ENCODE data around the gene TRIM34. TPM values are rescaled to one million over a fixed set of nuclear protein-coding genes. Genes with fewer than 3 reads are reported as not detected.
A peak's percentile ranks its signal among the peaks of the same experiment; 100 is the strongest.
"Not testable (repeated sequence)": the region's sequence is repeated elsewhere in the genome, so short reads cannot be mapped to it uniquely, and the experiment has no call there.

Gene TRIM34
- total RNA-seq, 1 experiment from 2014 or later, result 3.6 TPM

- DNase-seq (ENCODE audit: low read depth), result peak; percentile 72
These were observed 3.9 kb upstream of the TRIM34 start for GRCh38 chr11:5620651-5621521.

- DNase-seq (ENCODE audit: low read depth), result no peak
These were observed 3.2 kb upstream of the TRIM34 start for GRCh38 chr11:5621580-5621979.

DNA sequence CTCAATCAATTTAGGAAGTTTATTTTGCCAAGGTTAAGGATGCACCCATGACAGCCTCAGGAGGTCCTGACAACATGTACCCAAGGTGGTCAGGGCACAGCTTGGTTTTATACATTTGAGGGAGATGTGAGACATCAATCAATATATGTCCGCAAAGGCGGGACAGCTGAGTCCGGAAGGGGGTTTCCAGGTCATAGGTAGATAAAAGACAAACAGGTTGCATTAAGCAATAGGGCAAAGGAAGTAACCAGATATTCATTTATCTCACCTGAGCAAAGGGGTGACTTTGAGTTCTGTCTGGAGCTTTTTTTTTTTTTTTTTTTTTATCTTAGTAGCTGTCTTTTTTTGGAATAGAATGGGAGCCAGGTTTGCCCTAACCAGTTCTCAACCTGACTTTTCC lies 2.0 kb upstream of the TRIM34 start:
- no peak for DNase-seq (ENCODE audit: low read depth)

DNA sequence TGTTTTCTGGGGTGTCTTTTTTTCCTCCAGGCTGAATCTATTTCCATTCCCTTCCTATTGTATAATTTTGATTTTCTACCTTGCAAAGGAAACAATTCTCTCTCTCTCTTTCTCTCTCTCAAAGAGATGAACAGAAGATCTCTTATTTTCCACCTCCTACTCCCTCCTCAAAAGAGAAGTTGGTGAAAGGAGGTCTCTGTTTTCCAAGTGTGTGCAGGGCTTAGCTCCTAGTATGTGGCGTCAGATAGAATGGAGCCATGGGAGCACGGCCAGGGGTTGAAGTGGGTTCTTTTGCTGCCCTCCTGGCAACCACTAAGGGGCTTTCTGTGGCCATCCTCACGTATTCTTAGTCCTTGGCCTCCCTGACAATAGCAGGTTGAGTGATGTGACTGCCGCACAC lies 480 bp downstream of the TRIM34 start:
- no peak for DNase-seq (ENCODE audit: low read depth)

- DNase-seq (ENCODE audit: low read depth), result no peak
These were observed 1.4 kb downstream of the TRIM34 start for GRCh38 chr11:5626196-5626595.

DNA sequence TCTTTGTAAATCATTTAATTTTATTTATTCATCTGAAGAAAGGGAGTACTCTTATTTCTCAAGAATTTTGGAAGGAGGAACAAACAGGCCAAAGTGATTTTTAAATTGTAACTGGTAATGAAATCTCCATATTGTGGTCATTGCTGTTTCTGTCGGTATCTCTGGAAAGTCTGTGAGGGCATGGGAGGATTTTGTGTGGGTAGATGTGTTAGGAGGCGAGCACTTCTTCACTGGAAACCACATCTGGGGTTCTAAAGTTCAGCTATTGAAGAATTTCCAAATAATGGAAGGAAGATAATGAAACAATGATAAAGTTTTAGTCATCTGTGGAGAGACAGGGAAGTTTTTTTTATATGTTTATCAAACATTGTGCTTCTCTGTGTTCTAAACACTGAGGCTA lies 6.6 kb downstream of the TRIM34 start:
- no peak for DNase-seq (ENCODE audit: low read depth)

DNA sequence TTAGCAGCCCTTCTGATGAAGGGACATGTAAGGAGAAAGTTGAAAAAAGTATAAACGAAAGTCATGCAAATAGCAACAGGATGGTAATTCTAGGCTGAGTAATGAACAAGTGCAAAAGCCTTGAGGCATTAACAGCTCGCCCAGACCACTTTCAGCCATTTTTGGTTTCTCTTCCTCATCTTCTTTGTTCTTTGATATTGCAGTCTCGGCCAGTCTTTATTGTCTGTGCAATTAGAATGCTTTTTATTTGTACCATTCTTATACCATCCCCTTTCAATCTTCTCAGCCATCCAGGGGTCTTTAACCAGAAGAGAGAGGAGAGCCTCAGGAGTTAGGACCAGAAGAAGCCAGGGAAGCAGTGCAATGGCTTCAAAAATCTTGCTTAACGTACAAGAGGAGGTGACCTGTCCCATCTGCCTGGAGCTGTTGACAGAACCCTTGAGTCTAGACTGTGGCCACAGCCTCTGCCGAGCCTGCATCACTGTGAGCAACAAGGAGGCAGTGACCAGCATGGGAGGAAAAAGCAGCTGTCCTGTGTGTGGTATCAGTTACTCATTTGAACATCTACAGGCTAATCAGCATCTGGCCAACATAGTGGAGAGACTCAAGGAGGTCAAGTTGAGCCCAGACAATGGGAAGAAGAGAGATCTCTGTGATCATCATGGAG lies 7.3 kb downstream of the TRIM34 start:
- DNase-seq (ENCODE audit: low read depth), result no peak

GRCh38 chr11:5639953-5640352 lies 15.2 kb downstream of the TRIM34 start:
- DNase-seq (ENCODE audit: low read depth), result no peak

- no peak for DNase-seq (ENCODE audit: low read depth)
These were observed 18.8 kb downstream of the TRIM34 start for GRCh38 chr11:5643585-5643984.

DNA sequence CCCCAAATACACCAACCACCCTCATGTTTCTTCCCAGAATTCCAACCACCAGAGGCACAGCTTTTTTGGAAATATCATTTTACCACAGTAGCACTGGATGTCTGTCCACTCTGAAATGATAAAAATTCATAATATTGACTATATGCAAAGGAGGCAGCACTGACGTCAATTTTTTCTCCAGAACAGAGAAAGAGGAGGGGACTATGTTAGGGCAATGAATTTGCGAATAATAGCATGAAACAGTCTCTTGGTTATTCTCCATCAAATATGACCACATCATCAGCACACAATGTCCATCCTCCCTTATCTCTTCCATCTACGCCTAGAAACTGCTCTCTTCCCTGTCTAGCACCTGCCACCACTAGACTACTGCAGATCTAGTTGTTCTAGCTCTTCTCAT lies 21.3 kb downstream of the TRIM34 start:
- no peak for DNase-seq (ENCODE audit: low read depth)

DNA sequence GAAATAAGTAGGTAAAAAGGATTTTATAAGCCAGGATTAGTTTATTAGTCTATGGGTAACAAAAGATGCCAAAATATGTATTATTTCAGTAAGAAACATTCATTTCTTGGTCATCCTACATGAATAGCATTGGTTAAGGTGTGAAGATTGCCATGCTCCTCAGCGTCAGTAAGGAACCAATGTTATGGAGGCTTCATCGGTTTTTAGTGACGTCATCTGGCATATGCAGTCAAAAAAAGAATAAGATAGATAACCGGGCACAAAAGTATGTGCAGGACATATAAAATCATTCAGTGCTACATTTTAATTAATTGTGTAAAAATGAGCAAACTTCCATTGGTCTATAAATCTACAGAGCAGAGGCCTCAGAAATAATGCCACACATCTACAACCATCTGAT lies 30.7 kb downstream of the TRIM34 start:
- DNase-seq (ENCODE audit: low read depth), result no peak

DNA sequence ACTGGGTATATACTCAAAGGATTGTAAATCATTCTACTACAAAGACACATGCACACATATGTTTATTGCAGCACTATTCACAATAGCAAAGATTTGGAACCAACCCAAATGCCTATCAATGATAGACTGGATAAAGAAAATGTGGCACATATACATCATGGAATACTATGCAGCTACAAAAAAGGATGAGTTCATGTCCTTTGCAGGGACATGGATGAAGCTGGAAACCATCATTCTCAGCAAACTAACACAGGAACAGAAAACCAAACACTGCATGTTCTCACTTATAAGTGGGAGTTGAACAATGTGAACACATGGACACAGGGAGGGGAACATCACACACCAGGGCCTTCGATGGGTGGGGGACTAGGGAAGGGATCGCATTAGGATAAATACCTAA lies 32.2 kb downstream of the TRIM34 start:
- DNase-seq (ENCODE audit: low read depth), result not testable (repeated sequence)

DNA sequence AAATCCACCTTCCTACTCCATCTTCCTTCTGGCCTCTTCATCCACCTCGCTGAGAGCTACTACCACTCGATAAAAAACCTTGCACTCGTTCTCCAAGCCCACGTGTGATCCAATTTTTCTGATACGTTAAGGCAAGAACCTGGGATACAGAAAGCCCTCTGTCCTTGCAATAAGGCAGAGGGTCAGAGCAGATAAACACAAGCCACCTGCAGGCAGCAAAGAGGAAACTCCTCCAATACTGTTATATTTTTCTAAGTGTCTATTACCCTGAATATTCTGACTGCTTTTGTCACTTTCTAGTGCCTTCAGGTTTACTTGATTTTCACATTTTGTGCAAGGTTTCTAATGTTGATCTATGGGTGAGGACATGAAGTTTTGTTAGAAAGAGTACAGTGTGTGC lies 33.5 kb downstream of the TRIM34 start:
- no peak for DNase-seq (ENCODE audit: low read depth)

DNA sequence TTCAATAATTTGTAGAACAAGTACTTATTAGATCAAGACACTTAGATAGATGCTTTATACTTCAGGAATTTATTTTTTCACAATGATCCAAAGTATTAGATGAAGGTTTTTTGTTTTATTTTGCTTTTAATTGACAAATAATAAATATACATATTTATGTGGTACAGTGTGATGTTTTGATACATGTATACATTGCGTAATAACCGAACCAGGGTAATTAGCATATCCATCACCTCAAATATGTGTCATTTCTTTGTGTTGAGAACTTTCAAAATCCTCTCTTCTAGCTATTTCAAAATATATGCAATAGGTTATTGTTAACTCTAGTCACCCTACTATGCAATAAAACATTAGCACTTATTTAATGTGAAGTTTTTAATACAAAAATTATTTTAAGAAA lies 38.7 kb downstream of the TRIM34 start:
- DNase-seq (ENCODE audit: low read depth), result no peak

DNA sequence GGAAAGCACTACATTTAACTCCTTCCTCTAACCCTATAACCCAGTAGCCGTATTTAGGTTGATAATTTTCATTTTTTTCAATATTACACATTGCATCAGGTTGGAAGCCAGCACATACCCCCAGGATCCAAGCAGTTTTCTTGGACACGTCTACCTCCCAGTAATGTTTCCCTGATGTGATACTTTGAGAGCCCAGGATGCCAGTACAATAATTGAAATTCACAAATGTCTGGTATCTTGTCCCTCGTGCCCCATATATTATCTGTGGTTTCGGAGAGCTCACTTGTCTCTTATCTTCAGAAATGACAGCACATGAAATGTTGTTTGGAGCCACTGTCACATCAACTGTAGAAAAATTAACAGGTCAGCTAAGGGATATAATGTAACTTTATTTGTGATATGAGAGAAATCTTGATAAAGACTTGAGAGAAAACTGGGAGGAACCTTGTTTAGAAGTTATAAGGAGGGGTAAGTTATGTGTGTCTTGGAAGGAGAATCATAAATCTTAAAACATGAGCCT lies 40.3 kb downstream of the TRIM34 start:
- no peak for DNase-seq (ENCODE audit: low read depth)

GRCh38 chr11:5665746-5666401 lies 41.1 kb downstream of the TRIM34 start:
- DNase-seq (ENCODE audit: low read depth), result no peak

DNA sequence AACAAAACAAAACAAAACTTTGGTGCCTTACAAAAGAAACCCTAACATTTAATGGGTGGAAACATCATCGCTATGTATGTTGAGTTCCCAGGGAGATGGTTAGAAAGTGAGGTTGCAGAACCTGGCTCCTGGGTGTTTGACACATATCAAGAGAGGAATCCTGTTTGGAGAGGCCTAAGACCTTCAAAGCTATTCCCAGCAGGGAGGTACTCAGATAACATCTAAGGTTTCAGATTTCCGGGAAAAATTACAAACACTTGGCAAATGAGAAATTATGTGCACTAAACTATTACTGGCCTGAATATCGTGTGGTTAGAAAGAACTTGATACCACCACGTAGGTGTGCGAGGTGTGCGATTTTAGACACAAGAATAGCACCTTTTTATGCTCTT lies 41.6 kb downstream of the TRIM34 start:
- no peak for DNase-seq (ENCODE audit: low read depth)

DNA sequence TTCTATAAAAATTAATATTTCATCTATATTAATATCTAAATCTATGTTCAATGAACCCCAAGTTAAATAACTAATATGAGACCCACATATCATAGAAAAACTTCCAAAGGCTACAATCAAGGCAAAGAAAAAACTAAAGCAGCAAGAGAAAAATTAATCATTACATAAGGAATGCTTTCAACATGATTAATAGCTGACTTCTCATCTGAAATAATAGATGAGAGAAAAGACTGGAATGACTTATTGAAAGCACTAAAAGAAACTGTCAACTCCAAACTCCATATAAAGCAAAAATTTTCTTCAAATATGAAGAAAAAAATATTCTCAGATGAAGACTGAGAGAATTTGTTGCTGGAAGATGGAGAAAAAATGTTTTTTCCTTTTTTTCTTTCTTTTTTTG lies 47.0 kb downstream of the TRIM34 start:
- no peak for DNase-seq (ENCODE audit: low read depth)

DNA sequence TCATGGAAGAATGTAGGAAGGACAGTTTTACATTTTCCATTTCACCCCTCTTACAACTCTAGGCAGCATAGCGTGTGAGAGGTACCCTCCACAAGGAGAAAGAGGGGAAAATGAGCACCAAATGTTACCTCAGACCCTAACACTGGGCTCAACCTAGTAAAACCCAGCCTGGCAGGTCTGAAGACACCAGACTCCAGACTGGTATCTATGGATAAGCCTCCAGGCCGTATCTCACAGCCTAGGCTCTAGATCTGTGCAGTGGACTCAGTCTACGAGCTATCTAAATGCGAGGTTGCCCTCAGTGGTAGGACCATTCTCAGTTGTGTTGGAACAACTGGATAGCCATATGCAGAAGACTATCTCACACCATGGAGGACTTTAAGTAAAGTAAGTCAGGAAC lies 49.6 kb downstream of the TRIM34 start:
- no peak for DNase-seq (ENCODE audit: low read depth)

DNA sequence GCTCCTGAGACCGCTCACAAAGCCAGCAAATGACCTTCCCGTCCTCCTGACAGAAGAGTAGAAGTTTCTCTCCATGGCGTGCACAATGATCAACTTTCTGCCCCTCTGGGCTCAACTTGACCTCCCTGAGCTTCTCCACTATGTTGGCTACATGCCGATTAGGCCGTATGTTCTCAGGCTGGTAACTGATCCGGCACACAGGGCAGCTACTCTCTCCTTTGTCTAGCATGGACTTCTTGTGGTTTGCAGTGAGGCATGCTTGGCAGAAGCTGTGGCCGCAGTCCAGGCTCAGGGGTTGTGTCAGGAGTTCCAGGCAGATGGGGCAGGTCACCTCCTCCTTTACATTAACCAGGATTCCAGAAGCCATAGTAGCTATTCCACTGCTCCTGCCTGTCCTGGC lies 55.0 kb downstream of the TRIM34 start:
- DNase-seq (ENCODE audit: low read depth), result no peak

GRCh38 chr11:5682890-5683441 lies 58.2 kb downstream of the TRIM34 start:
- not testable (repeated sequence) for DNase-seq (ENCODE audit: low read depth)

DNA sequence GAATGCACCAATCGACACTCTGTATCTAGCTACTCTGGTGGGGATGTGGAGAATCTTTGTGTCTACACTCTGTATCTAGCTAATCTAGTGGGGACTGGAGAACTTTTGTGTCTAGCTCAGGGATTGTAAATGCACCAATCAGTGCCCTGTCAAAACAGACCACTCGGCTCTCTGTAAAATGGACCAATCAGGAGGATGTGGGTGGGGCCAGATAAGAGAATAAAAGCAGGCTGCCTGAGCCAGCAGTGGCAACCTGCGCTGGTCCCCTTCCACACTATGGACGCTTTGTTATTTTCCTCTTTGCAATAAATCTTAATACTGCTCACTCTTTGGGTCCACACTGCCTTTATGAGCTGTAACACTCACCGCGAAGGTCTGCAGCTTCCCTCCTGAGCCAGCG lies 58.8 kb downstream of the TRIM34 start:
- DNase-seq (ENCODE audit: low read depth), result not testable (repeated sequence)

Data from HT1080 (cell line).